HUES64 (cell line): Measurements from ENCODE around the gene COA6.
"Not testable (repeated sequence)": the region's sequence is repeated elsewhere in the genome, so short reads cannot be mapped to it uniquely, and the experiment has no call there.

ENCODE experiments used
- H3K27ac ChIP-seq: 2 replicates; pipeline ENCODE4 v1.7.0; 2013; ENCODE audit warnings: low read depth, low read length, inconsistent platforms
- H3K27me3 ChIP-seq: 2 replicates; pipeline ENCODE4 v1.6.1; 2013; ENCODE audit warnings: mild to moderate bottlenecking, low read length; ENCODE audit not compliant: insufficient read depth
- H3K36me3 ChIP-seq: 2 replicates; pipeline ENCODE4 v1.6.1; 2013; ENCODE audit warnings: mild to moderate bottlenecking, low read length; ENCODE audit not compliant: insufficient read depth
- H3K4me1 ChIP-seq: 2 replicates; pipeline ENCODE4 v1.6.1; 2013; ENCODE audit warnings: mild to moderate bottlenecking, low read length, moderate library complexity; ENCODE audit not compliant: insufficient read depth
- H3K4me3 ChIP-seq: 2 replicates; pipeline ENCODE4 v1.5.1; 2013; ENCODE audit warnings: mild to moderate bottlenecking, low read length, moderate library complexity
- H3K9ac ChIP-seq: 2 replicates; pipeline ENCODE4 v1.6.1; 2013; ENCODE audit warnings: mild to moderate bottlenecking, low read depth, low read length
- H3K9me3 ChIP-seq: 2 replicates; pipeline ENCODE4 v1.6.1; 2013; ENCODE audit warnings: low read depth, low read length; ENCODE audit not compliant: insufficient read depth
- WGBS: fragments of 150-250, 120-280 bp; methylation state at CpG from one replicate; pipeline ENCODE4 v1.1.7; 2013; ENCODE audit warnings: missing lambda C conversion rate; 5-methylcytosine and 5-hydroxymethylcytosine counted together

COA6 gene

DNA sequence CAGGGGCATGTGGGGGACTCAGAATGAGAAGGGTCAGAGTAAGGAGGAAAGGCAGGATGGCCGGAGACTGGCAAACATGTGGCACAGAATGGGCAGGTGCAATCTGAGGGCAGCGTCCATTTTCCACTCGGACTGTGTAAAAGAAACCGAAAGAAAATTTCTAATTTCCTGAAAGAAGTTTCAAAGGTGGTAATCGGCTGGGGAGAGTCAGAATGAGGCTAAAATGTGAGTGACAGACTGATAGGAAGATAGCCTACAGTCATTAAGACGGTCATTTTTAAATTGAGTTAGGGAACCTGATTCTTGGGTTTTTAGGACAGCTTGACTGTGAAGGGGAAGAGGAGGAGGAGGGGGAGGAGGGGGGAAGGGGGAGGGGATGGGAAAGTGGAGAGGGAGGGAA, 23.6 kb downstream of the COA6 start:
- H3K9me3 ChIP-seq = no peaks in the 10 kb centered on the region
- H3K27me3 ChIP-seq = no peaks in the 10 kb centered on the region
- WGBS = 95% methylated on average over 6 of the region's 6 CpGs
- peaks cover 42% of the 10 kb centered on the region for H3K36me3 ChIP-seq
- H3K9ac ChIP-seq = no peak overlapping the region
- H3K27ac ChIP-seq = no peak overlapping the region
- H3K4me1 ChIP-seq = no peaks in the 10 kb centered on the region
- no peak overlapping the region for H3K4me3 ChIP-seq

DNA sequence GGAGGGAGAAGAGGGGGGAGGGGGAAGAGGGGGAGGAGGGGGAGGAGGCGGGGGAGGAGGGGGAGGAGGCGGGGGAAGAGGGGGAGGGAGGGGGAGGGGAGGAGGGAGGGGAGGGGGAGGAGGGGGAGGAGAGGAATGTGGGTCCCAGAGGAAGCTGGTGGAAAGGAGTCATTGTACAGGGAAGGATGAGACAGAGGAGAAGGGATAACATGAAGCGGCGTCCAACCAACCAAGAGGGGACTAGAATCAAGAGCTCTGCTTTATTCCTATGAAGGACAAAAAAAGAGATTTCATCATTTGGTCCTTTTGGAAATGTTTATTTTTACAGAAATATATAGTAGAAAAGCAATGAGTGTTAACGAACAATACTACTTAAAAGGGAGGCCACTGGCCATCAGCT, 24.5 kb downstream of the COA6 start:
- no peak overlapping the region for H3K27ac ChIP-seq
- H3K27me3 ChIP-seq = no peaks in the 10 kb centered on the region
- no peak overlapping the region for H3K9ac ChIP-seq
- no peaks in the 10 kb centered on the region for H3K9me3 ChIP-seq
- no peaks in the 10 kb centered on the region for H3K4me1 ChIP-seq
- H3K36me3 ChIP-seq = peaks cover 36% of the 10 kb centered on the region
- 98% methylated on average over 2 of the region's 5 CpGs for WGBS
- H3K4me3 ChIP-seq = no peak overlapping the region

- 81% methylated on average over 7 of the region's 8 CpGs for WGBS
- H3K4me1 ChIP-seq = no peaks in the 10 kb centered on the region
- no peak overlapping the region for H3K4me3 ChIP-seq
- no peak overlapping the region for H3K9ac ChIP-seq
- H3K9me3 ChIP-seq = no peaks in the 10 kb centered on the region
- H3K27me3 ChIP-seq = no peaks in the 10 kb centered on the region
- no peak overlapping the region for H3K27ac ChIP-seq
- peaks cover 28% of the 10 kb centered on the region for H3K36me3 ChIP-seq
Observed at GRCh38 chr1:234398849-234399381, 25.7 kb downstream of the COA6 start.

DNA sequence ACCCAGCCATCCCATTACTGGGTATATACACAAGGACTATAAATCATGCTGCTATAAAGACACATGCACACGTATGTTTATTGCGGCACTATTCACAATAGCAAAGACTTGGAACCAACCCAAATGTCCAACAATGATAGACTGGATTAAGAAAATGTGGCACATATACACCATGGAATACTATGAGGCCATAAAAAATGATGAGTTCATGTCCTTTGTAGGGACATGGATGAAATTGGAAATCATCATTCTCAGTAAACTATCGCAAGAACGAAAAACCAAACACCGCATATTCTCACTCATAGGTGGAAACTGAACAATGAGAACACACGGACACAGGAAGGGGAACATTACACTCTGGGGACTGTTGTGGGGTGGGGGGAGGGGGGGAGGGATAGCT, 26.3 kb downstream of the COA6 start:
- H3K36me3 ChIP-seq = peaks cover 25% of the 10 kb centered on the region
- WGBS = no CpG with 5 or more reads among the region's 6 CpGs
- H3K4me3 ChIP-seq, H3K4me1 ChIP-seq, H3K27me3 ChIP-seq, H3K9me3 ChIP-seq, H3K27ac ChIP-seq, H3K9ac ChIP-seq: not testable (repeated sequence)

- H3K9ac ChIP-seq = no peak overlapping the region
- no peaks in the 10 kb centered on the region for H3K4me1 ChIP-seq
- no peak overlapping the region for H3K27ac ChIP-seq
- peaks cover 28% of the 10 kb centered on the region for H3K36me3 ChIP-seq
- H3K4me3 ChIP-seq = no peak overlapping the region
- no peaks in the 10 kb centered on the region for H3K27me3 ChIP-seq
- H3K9me3 ChIP-seq = no peaks in the 10 kb centered on the region
Observed at GRCh38 chr1:234400773-234401172, 27.5 kb downstream of the COA6 start.

GRCh38 chr1:234401658-234402057, 28.4 kb downstream of the COA6 start:
- WGBS = 95% methylated on average over 3 of the region's 3 CpGs
- Histone ChIP-seq H3K27ac (no peak overlapping the region), H3K9ac (no peak overlapping the region), H3K36me3 (peaks cover 25% of the 10 kb centered on the region), H3K9me3 (no peaks in the 10 kb centered on the region), H3K4me1 (no peaks in the 10 kb centered on the region), H3K27me3 (no peaks in the 10 kb centered on the region), H3K4me3 (no peak overlapping the region)

- Histone ChIP-seq H3K9ac (no peak overlapping the region), H3K36me3 (peaks cover 23% of the 10 kb centered on the region), H3K4me1 (no peaks in the 10 kb centered on the region), H3K27me3 (no peaks in the 10 kb centered on the region), H3K27ac (no peak overlapping the region), H3K9me3 (no peaks in the 10 kb centered on the region), H3K4me3 (no peak overlapping the region)
- 90% methylated on average over 3 of the region's 3 CpGs for WGBS
Observed at GRCh38 chr1:234402939-234403338, 29.7 kb downstream of the COA6 start.

GRCh38 chr1:234405676-234406075, 32.4 kb downstream of the COA6 start:
- H3K27me3 ChIP-seq = no peaks in the 10 kb centered on the region

GRCh38 chr1:234406871-234407270, 33.6 kb downstream of the COA6 start:
- Histone ChIP-seq H3K9ac (no peak overlapping the region), H3K27ac (no peak overlapping the region), H3K36me3 (peaks cover 20% of the 10 kb centered on the region), H3K27me3 (no peaks in the 10 kb centered on the region), H3K9me3 (no peaks in the 10 kb centered on the region), H3K4me3 (no peak overlapping the region), H3K4me1 (no peaks in the 10 kb centered on the region)
- WGBS = 94% methylated on average over 4 of the region's 4 CpGs

More at GRCh38 chr1:234405676-234406075, 32.4 kb downstream of the COA6 start:
- H3K9ac ChIP-seq = no peak overlapping the region
- H3K4me1 ChIP-seq = no peaks in the 10 kb centered on the region
- H3K4me3 ChIP-seq = no peak overlapping the region
- no peak overlapping the region for H3K27ac ChIP-seq
- no peaks in the 10 kb centered on the region for H3K9me3 ChIP-seq
- WGBS = 94% methylated on average over 6 of the region's 6 CpGs
- peaks cover 26% of the 10 kb centered on the region for H3K36me3 ChIP-seq

DNA sequence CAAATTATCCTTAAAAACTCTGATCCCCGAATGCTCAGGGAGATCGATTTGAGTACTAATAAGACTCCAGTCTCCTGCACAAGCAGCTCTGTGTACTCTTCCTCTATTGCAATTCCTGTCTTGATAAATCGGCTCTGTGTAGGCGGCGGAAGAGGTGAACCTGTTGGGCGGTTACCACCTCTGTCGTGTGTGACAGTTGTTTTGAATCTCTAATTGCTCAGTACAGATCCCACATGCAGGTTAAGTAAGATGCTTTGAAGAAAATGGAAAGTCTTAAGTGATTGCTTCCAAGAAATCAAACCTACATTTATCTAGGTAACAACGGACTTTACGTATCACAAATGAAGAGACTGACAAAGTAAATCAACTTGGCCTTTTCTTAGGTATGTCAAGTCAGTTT, 35.5 kb downstream of the COA6 start:
- Histone ChIP-seq H3K27ac (no peak overlapping the region), H3K9me3 (no peaks in the 10 kb centered on the region), H3K36me3 (peaks cover 24% of the 10 kb centered on the region), H3K4me1 (no peaks in the 10 kb centered on the region), H3K4me3 (no peak overlapping the region), H3K27me3 (no peaks in the 10 kb centered on the region), H3K9ac (no peak overlapping the region)
- 99% methylated on average over 9 of the region's 9 CpGs for WGBS

DNA sequence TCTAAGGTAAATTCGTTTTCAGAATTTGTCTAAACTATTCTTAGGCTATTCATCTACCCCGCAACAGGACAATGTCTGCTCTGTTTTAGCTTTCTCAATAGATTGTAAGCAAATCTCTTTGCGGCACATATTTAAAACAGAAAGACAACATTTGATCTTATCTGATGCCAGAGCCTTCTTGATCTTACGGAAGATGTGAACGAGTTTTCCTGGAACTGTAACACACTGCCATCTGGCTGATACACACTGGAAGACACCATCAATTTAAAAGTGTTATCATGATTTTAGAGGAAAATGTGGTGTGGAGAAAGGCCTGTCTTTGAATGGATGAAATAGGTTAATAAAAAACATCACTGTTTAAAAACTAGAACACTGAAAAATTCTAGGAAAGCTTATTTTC, 36.1 kb downstream of the COA6 start:
- H3K9ac ChIP-seq = no peak overlapping the region
- WGBS = 94% methylated on average over 5 of the region's 5 CpGs
- H3K27me3 ChIP-seq = no peaks in the 10 kb centered on the region
- H3K4me1 ChIP-seq = no peaks in the 10 kb centered on the region
- H3K9me3 ChIP-seq = no peaks in the 10 kb centered on the region
- H3K36me3 ChIP-seq = peaks cover 28% of the 10 kb centered on the region
- H3K4me3 ChIP-seq = no peak overlapping the region
- H3K27ac ChIP-seq = no peak overlapping the region

- H3K36me3 ChIP-seq = peaks cover 38% of the 10 kb centered on the region
- no peaks in the 10 kb centered on the region for H3K9me3 ChIP-seq
- H3K4me3 ChIP-seq = no peak overlapping the region
- 97% methylated on average over 11 of the region's 11 CpGs for WGBS
- no peak overlapping the region for H3K9ac ChIP-seq
- H3K4me1 ChIP-seq = no peaks in the 10 kb centered on the region
- H3K27ac ChIP-seq = no peak overlapping the region
- no peaks in the 10 kb centered on the region for H3K27me3 ChIP-seq
Observed at GRCh38 chr1:234412830-234413229, 39.6 kb downstream of the COA6 start.
